HepG2 (cell line): ENCODE results near the gene BRCA1. TPM values are rescaled to one million over a fixed set of nuclear protein-coding genes. Genes with fewer than 3 reads are reported as not detected.

Experiments used
- AKAP8 ChIP-seq: sonication (generic); formaldehyde crosslinking; IDR thresholded peaks from 2 replicates; pipeline ENCODE4 v1.5.1; 2020; ENCODE audit warnings: mild to moderate bottlenecking, missing genetic modification reagents
- MAFK ChIP-seq, 2 experiments: IDR thresholded peaks in 1 of 2; conservative IDR thresholded peaks in 1 of 2; 2 replicates each; pipeline ENCODE4 v1.6.1; 2011; ENCODE audit warnings: improper control_type of control experiment in 2 of 2, low read length in 2 of 2
- ZNF562 ChIP-seq: sonication (generic); formaldehyde crosslinking; IDR thresholded peaks from 2 replicates; pipeline ENCODE4 v1.8.0; 2022; ENCODE audit warnings: missing genetic modification reagents, borderline replicate concordance
- polyA plus RNA-seq, 8 experiments: library from polyadenylated mRNA; depleted of rRNA in 3 of 8; stranded (reverse) in 7 of 8; unstranded in 1 of 8; fragments of >200 nt; fragmentation: Illumina TruSeq in 4 of 8; extraction: Trizol in 4 of 8; gene quantifications; 2 replicates each; pipeline versions ENCODE4 v1.2.1 to v1.2.3, GENCODE V29; 2011 to 2016; ENCODE audit warnings: low read depth in 4 of 8, missing spikeins in 1 of 8, mixed read lengths in 1 of 8; ENCODE audit not compliant: insufficient read depth in 1 of 8
- total RNA-seq, 5 experiments: library from RNA; depleted of rRNA; stranded (reverse); fragments of >200 nt; fragmentation: Illumina TruSeq; extraction: Trizol; gene quantifications; 2 replicates each; pipeline ENCODE4 v1.2.3, GENCODE V29; 2016; ENCODE audit warnings: low read depth in 1 of 5
- TF ChIP-seq, protein P1 (sequence below): sonication (generic); formaldehyde crosslinking; IDR thresholded peaks from 2 replicates; pipeline ENCODE4 v1.5.0; 2020; ENCODE audit warnings: mild to moderate bottlenecking, missing genetic modification reagents, borderline replicate concordance
- TF ChIP-seq, protein P2 (sequence below): sonication (generic); formaldehyde crosslinking; IDR thresholded peaks from 2 replicates; pipeline ENCODE4 v1.5.1; 2020; ENCODE audit warnings: mild to moderate bottlenecking, moderate library complexity, missing genetic modification reagents
- TF ChIP-seq, protein P3 (sequence below): sonication (generic); formaldehyde crosslinking; IDR thresholded peaks from 2 replicates; pipeline ENCODE4 v1.8.0; 2022; ENCODE audit warnings: mild to moderate bottlenecking, missing genetic modification reagents, moderate library complexity
- TF ChIP-seq, protein P4 (sequence below): sonication (generic); formaldehyde crosslinking; IDR thresholded peaks from one replicate; pipeline ENCODE4 v1.5.1; 2020; ENCODE audit warnings: mild to moderate bottlenecking, missing genetic modification reagents; ENCODE audit errors: not compliant biosample characterization

Gene BRCA1
- total and polyA plus RNA-seq, 2 of the 13 experiments (the other 11 are each of a cell fraction or from before 2014, with no cell fraction given) = 13.3 to 37.5 TPM

DNA sequence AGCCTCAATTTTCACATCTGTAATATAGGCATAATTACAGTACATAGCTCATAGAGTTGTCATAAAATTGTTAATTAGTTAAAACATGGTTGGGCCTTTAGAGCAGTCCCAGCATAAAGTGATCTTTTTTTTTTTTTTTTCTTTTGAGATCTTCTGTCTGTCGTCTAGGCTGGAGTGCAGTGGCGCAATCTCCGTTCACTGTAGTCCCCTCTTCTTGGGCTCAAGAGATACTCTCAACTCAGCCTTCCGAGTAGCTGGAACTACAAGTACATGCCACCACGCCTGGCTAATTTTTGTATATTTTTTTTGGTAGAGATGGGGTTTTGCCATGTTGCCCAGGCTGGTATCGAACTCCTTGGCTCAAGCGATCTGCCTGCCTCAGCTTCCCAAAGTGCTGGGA lies 69.1 kb downstream of the BRCA1 start (continued):
- TF ChIP-seq, protein P1, sequence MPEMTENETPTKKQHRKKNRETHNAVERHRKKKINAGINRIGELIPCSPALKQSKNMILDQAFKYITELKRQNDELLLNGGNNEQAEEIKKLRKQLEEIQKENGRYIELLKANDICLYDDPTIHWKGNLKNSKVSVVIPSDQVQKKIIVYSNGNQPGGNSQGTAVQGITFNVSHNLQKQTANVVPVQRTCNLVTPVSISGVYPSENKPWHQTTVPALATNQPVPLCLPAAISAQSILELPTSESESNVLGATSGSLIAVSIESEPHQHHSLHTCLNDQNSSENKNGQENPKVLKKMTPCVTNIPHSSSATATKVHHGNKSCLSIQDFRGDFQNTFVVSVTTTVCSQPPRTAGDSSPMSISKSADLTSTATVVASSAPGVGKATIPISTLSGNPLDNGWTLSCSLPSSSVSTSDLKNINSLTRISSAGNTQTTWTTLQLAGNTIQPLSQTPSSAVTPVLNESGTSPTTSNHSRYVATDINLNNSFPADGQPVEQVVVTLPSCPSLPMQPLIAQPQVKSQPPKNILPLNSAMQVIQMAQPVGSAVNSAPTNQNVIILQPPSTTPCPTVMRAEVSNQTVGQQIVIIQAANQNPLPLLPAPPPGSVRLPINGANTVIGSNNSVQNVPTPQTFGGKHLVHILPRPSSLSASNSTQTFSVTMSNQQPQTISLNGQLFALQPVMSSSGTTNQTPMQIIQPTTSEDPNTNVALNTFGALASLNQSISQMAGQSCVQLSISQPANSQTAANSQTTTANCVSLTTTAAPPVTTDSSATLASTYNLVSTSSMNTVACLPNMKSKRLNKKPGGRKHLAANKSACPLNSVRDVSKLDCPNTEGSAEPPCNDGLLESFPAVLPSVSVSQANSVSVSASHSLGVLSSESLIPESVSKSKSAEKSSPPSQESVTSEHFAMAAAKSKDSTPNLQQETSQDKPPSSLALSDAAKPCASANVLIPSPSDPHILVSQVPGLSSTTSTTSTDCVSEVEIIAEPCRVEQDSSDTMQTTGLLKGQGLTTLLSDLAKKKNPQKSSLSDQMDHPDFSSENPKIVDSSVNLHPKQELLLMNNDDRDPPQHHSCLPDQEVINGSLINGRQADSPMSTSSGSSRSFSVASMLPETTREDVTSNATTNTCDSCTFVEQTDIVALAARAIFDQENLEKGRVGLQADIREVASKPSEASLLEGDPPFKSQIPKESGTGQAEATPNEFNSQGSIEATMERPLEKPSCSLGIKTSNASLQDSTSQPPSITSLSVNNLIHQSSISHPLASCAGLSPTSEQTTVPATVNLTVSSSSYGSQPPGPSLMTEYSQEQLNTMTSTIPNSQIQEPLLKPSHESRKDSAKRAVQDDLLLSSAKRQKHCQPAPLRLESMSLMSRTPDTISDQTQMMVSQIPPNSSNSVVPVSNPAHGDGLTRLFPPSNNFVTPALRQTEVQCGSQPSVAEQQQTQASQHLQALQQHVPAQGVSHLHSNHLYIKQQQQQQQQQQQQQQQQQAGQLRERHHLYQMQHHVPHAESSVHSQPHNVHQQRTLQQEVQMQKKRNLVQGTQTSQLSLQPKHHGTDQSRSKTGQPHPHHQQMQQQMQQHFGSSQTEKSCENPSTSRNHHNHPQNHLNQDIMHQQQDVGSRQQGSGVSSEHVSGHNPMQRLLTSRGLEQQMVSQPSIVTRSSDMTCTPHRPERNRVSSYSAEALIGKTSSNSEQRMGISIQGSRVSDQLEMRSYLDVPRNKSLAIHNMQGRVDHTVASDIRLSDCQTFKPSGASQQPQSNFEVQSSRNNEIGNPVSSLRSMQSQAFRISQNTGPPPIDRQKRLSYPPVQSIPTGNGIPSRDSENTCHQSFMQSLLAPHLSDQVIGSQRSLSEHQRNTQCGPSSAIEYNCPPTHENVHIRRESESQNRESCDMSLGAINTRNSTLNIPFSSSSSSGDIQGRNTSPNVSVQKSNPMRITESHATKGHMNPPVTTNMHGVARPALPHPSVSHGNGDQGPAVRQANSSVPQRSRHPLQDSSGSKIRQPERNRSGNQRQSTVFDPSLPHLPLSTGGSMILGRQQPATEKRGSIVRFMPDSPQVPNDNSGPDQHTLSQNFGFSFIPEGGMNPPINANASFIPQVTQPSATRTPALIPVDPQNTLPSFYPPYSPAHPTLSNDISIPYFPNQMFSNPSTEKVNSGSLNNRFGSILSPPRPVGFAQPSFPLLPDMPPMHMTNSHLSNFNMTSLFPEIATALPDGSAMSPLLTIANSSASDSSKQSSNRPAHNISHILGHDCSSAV (CRISPR knock-in tag) = no peak
- TF ChIP-seq, protein P2, sequence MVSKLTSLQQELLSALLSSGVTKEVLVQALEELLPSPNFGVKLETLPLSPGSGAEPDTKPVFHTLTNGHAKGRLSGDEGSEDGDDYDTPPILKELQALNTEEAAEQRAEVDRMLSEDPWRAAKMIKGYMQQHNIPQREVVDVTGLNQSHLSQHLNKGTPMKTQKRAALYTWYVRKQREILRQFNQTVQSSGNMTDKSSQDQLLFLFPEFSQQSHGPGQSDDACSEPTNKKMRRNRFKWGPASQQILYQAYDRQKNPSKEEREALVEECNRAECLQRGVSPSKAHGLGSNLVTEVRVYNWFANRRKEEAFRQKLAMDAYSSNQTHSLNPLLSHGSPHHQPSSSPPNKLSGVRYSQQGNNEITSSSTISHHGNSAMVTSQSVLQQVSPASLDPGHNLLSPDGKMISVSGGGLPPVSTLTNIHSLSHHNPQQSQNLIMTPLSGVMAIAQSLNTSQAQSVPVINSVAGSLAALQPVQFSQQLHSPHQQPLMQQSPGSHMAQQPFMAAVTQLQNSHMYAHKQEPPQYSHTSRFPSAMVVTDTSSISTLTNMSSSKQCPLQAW (CRISPR knock-in tag) = no peak
- no peak for TF ChIP-seq AKAP8 (CRISPR knock-in tag)
- TF ChIP-seq, protein P3, sequence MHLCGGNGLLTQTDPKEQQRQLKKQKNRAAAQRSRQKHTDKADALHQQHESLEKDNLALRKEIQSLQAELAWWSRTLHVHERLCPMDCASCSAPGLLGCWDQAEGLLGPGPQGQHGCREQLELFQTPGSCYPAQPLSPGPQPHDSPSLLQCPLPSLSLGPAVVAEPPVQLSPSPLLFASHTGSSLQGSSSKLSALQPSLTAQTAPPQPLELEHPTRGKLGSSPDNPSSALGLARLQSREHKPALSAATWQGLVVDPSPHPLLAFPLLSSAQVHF (CRISPR knock-in tag) = no peak
- no peak for TF ChIP-seq ZNF562 (CRISPR knock-in tag)
- TF ChIP-seq, protein P4, sequence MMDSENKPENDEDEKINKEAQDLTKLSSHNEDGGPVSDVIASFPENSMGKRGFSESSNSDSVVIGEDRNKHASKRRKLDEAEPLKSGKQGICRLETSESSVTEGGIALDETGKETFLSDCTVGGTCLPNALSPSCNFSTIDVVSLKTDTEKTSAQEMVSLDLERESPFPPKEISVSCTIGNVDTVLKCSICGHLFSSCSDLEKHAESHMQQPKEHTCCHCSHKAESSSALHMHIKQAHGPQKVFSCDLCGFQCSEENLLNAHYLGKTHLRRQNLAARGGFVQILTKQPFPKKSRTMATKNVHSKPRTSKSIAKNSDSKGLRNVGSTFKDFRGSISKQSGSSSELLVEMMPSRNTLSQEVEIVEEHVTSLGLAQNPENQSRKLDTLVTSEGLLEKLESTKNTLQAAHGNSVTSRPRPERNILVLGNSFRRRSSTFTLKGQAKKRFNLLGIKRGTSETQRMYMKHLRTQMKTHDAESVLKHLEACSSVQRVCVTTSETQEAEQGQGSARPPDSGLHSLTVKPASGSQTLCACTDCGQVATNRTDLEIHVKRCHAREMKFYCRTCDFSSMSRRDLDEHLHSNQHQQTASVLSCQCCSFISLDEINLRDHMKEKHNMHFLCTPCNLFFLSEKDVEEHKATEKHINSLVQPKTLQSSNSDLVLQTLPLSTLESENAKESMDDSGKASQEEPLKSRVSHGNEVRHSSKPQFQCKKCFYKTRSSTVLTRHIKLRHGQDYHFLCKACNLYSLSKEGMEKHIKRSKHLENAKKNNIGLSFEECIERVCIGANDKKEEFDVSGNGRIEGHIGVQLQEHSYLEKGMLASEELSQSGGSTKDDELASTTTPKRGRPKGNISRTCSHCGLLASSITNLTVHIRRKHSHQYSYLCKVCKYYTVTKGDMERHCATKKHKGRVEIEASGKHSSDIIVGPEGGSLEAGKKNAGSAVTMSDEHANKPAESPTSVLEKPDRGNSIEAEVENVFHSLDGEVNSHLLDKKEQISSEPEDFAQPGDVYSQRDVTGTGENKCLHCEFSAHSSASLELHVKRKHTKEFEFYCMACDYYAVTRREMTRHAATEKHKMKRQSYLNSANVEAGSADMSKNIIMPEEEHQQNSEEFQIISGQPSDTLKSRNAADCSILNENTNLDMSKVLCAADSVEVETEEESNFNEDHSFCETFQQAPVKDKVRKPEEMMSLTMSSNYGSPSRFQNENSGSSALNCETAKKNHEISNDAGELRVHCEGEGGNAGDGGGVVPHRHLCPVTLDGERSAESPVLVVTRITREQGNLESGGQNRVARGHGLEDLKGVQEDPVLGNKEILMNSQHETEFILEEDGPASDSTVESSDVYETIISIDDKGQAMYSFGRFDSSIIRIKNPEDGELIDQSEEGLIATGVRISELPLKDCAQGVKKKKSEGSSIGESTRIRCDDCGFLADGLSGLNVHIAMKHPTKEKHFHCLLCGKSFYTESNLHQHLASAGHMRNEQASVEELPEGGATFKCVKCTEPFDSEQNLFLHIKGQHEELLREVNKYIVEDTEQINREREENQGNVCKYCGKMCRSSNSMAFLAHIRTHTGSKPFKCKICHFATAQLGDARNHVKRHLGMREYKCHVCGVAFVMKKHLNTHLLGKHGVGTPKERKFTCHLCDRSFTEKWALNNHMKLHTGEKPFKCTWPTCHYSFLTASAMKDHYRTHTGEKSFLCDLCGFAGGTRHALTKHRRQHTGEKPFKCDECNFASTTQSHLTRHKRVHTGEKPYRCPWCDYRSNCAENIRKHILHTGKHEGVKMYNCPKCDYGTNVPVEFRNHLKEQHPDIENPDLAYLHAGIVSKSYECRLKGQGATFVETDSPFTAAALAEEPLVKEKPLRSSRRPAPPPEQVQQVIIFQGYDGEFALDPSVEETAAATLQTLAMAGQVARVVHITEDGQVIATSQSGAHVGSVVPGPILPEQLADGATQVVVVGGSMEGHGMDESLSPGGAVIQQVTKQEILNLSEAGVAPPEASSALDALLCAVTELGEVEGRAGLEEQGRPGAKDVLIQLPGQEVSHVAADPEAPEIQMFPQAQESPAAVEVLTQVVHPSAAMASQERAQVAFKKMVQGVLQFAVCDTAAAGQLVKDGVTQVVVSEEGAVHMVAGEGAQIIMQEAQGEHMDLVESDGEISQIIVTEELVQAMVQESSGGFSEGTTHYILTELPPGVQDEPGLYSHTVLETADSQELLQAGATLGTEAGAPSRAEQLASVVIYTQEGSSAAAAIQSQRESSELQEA = no peak
- no peak for TF ChIP-seq MAFK (conservative IDR thresholded peaks at IDR 0.05 in 1 of 2, IDR thresholded peaks at IDR 0.05 in 1 of 2; ENCODE audit: low read length in 2 of 2)
